HG02870 (cell line): Measurements from ENCODE around the gene EFNA2.

Source experiments
- ATAC-seq: cut with Tn5 transposase; IDR thresholded peaks from one replicate; pipeline ENCODE4 v1.9.1; 2021; ENCODE audit warnings: mild to moderate bottlenecking, moderate library complexity; ENCODE audit not compliant: unreplicated experiment

Gene EFNA2

DNA sequence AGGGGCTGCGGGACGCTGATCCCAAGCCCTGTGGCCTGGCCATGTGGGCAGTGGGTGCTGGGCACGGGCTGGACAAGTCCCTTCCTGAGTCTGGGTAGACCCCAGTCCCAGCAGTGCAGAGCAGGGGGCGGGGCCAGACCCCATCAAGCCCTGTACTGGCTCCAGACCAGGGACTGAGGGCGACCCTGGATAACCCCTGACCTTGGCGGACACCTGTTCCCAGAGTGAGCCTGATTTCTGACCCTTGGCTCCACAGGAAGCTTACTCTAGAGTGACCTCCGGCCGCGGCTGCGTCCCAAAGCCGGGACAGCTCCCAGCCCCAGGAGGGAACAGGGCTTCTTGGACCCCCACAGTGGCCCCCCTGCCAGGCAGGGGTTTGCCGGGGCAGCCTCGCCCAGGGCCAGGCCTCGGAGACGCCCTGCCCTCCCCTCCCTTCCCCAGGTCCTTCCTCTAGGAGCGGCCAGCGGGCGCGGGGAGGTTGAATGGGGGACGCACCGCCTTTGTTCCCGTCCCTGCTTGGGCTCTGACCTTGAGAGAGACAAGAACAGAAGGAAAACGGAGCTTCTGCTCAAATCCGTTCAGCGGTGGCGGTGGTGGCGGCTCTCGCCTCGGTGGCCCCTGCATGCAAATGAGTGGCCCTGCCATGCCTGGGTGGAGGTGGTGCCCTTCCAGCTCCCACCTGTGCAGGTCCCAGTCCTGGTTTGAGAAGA lies 2.3 kb upstream of the EFNA2 start:
- no peak for ATAC-seq

DNA sequence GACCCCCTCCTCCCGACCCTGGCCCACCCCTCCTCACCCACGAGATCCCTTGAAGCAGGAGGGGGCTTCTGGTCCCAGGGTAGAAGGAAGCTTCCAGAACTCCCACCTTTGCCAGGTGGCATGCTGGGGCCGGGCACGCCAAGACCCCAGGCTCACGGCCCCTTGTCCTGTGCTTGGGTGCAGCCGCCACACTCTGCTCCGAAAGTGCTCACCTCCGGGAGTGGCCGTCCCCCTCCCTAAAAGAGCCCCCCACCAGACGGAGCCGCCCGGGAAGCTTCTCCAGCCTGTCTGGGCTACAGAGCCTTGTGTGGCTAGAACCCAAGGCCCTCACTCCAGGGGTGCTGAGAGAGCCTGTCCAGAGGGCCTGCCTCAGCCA lies 1.8 kb upstream of the EFNA2 start:
- ATAC-seq: no peak

DNA sequence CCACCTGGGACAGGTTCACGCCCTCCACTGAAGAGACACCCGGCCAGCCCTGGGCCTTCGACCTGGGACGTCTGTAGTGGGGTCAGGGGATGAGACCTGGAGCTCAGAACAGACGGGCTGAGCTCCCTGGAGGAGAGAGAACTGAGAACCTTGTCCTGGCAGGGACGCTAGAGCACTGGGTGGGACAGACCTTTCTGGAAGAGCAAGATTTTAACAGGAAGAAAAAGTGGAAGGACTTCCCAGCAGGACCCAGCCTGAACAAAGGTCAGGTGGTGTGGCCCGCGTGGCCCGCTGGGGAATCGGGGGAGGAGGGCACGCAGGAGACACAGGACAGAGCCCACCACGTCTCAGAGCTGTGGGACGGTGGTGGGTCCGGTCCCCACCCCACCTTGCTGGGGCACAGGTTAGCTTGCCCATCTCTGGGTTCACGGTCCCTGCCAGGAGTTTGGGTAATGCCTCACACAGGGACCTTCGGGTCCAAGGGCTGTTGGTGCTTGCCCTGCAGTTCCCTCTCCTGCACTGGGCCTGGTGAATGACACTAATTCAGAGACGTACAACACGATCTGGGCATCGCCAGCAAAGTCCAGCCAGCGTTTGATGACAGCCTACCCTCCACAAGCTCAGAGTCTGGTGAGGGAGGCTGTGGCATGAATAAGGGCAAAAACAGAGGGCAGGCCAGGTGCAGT lies 1.2 kb upstream of the EFNA2 start:
- ATAC-seq: no peak

DNA sequence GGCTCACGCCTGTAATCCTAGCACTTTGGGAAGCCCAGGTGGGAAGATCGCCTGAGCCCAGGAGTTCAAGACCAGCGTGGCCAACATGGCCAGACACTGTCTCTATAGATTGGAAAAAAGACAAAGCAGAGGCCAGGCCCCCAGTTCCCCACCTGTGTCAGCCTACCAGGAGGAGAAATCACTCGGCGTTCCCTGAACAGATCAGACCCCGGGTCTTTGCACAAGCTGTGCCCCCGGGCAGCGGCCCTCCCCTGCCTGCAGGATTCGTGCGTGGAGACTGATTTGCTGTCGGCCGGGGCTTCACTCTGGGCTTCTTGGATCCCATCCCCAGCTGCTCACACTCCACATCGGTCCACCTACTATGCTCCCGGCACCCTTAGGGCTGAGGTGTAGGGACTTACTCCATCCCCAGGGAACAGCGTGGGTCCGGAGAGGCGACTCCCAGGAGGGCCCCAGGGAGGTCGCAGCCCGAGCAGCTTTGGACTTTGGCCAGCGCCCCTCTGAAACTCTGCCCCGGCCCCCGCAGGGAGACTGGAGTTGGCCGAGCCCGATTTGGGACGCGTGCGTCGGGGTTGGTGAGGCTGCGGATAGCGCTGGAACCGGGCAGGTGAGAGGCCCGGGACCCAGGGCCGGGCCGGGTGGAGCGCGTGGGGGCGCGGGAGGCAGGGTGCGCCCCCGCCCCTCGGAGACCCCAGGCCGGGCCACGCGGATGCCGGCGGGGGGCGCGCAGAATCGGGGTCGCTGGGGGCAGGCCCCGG lies 515 bp upstream of the EFNA2 start:
- no peak for ATAC-seq

DNA sequence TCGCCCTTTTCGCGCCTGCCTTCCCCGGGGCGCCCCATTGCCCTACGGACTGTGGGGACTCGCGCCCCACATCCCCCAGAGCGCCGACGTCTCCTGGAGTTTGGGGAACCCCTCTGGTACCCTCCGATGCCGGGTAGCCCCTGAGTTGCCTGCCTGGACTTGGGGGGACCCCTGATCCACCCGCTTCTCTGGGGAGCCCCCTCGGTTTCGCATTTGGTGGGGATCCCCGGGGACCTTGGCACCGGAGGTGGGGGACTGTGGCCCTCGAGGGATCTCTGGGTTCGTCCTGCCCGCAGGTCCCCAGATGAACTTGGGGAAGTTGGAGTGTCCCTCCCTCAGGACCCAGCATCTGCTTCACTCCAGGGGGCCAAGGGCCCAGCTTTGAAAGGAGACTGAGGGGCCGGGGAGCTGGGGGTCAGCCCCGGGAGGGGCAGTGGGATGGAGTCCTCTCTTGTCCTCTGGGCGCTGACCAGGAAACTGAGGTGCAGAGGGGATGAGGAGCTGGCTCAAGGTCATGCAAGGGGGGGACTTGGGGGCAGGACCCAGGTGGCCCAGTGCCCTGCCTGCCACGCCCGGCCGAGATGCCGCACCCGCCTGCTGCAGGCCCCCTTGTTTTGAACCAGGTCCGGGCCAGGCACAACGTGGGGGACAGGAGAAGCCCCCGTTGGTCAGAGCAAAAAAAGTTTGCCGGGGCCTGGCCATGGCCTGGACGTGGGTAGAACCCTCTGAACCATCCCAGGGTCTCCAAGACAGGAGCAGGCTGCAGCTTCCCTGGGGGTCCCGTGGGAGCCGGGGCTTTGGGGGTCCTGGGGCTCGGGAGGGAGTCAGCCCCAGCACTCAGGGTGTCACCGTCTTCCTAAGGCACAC lies 1.0 kb downstream of the EFNA2 start:
- no peak for ATAC-seq

DNA sequence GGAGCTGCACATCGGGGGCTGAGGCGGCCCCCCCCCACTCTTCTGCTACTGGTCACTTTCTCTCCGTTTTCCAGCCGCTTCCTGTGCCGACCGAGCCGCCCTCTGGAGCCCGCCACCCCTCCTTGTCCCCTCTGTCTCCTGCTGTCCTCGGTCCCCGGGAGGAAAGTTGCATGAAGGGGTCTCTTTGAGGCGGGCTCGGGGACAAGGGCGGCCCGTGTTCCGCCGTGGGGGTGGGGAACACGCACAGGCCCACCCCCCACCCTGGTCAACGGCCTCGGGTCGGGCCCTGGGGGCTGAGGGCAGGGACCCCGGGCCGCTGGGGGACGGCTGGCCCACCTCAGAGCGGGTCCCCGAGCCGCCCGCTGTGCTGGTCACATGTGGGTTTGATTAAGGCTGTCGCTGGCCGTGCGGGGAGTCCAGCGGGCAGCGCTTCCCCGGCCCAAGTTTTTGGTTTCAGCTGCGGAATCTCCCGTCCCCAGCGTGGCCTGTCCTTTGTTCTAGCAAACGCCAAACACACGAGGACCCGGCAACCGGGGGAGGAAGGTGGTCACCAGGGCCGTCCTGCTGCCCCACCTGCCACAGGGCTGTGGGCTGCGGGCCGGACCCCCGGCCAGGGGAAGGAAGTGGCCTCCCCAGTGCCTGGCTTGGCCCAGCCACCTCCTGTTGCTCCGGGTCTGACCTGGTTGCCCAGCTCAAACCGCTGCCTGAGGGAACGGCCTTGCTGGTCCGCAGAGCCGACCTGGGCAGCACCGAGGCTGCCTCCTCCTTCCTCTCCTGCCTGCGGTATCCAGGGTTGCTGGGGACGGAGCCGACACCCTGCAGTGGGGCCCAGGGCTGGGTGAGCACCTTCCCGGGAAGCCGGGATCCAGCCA lies 1.9 kb downstream of the EFNA2 start:
- ATAC-seq: no peak

DNA sequence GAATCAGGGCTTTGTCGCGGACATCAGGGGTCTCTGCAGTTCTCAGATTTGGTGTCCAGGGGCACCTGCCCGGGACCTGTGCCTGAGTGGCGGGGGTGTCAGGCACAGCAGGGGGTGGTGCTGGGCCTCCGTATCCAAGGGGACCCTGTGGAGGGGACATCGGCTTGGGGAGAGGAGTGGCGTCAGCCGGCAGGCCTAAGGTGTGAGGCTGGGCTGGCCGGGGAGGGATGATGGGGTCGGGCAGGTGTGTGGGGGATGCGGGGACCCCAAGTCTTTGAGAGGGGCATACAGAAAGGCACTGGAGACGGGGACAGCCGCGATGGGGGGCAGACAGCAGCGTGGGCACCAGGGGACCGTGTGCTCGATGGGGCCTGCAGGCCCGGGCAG lies 2.5 kb downstream of the EFNA2 start:
- ATAC-seq: no peak

DNA sequence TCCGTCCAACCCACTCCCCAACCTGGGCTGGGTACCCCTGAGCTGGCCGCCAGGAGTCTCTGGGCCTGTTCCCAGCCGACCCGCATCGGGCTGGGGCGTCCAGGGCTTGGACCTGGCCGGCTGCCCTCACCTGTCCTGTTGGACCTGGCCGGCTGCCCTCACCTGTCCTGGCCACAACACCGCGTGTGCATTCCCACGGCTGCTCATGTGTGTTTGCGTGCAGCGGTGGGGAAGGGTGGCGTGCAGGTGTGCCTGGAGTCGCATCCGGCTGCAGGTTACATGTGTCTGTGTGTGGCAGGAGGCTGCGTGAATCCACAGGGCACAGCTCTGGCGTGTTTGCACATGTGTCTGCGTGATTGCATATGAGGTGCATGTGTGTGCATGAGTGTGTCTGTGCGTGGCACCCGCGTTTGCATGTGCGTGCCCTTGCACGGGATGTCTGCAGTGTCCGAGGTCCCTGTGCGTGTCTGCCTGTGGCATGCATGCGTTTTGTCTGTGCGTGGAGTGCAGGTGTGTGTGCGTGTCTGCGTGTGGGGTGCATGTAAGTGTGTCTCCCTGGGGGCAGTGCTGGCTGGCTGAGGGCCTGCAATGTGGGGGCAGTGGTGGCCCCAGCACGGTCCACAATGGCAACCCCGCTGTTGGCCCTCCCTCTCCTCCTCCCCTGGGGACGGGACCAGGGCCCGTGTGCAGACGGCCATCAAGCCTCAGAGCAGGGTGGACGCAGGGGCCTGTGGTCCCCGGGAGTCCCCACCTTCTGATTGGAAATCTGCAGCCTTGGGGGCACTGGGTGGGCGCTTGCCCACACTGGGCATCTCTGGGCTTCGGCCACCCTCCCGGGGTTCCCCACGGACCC lies 3.4 kb downstream of the EFNA2 start:
- ATAC-seq: no peak

DNA sequence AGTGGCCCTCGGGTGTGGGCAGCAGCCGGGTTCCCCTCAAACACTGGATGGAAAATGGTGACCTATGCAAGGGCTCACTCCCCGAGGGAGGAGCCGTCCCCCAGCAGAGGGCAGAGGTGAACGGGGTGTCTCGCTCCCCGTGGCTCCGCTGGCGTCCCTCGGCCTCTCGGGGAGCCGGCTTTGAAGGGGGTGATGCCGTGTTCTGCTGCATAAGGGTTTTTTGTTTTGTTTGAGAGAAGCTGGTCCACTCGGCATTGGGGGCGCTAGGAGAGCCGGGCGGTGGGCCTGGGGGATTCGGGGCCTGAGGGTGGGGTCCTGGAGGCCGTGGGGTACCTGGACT lies 4.0 kb downstream of the EFNA2 start:
- no peak for ATAC-seq

DNA sequence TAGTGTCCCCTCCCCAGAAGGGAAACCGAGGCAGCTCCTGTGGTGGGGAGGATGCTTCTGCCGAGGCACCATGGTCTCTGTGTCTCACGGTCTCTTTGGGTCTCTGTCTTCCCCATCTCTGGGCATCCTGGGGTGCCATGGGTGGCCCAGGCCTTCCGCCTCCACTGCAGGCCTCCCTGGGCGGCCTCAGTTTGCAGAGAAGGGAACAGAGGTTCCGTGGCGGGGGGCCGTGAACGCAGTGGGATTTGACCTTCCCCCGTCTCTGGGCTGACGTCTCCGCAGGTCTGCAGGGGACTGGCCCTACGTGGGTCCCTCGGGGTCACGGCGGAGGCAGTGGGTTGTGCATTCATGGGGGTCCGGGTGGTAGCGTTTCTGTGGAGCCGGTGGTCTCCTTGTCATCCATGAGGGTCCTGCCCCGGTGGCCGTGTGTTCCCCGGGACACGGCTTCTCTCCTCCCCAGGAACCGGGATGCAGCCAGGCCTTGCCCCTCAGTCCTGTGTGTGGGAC lies 4.6 kb downstream of the EFNA2 start:
- ATAC-seq: no peak

DNA sequence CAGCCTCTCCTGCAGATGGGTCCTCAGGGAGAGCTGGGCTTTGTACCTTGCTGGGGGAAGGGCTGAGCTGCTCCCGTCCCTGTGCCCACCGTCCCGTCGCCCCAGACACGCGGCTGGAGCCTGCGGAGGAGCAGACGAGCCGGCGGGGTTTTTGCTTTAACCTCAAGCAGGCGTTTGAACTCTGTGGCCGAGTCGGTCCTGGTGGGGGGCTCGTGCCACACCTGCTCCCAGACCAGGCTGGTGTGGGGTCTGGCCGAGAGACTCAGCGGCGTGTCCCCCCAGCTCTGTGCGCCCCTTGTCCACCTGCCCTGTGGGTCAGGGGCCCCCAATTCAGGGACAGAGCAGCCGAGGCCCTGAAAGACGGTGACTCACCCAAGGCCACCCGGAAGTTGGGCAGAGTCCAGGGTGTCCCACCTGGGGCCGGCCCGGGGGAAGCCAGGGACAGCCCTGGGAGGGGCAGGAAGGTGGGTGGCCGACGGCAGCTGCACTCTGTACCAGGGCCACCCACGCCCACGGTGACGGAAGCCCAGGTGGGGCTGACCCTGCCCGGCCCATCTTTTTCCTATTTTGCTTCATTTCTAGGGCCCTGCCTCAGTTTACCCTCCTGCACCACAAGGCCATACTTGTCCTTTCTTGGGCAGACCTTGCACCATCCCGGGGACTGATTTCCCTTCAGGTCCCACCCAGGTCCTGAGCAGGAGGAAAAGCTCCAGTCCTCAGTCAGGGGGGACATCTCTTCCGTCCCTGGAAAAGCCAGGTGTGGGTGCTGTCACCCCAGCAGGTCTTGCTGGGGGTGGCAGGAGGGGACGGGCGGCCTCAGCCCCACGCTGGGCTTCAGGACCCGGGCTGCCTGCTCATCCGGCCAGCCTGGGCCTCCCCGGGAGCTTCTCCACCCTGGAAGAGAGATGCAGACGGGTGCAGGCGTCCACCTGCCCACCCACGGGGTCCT lies 5.3 kb downstream of the EFNA2 start:
- ATAC-seq: no peak

DNA sequence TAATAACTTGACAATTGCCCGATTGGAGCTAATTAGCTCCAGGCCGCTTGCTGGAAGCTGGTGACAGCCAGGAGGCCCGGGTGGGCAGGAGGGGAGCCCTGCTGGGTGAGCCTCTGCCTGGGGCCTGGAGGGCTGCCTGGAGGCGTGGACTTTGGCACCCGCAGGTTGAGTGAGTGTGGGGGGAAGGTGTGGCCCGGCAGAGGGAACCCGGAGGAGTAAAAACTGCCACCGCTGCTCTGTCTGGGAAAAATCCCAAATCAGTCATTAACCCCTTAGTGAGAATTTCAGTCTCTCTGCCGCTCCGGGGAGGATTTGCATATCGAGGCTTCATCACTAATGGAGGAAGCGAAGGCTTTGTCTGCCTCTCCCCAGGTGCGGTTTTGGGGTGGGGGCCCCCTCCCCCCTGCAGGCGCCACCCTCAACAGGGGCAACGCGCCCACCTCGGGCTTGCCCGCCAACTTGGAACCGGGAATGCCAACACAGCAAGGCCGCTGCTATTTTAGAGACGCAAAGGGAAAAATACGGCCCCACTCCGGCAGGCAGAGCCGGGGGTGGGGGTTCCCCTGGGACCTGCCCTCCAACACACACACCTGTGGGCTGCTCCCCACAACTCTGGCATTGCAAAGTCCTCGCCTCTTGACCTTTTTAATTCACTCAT lies 6.2 kb downstream of the EFNA2 start:
- no peak for ATAC-seq

DNA sequence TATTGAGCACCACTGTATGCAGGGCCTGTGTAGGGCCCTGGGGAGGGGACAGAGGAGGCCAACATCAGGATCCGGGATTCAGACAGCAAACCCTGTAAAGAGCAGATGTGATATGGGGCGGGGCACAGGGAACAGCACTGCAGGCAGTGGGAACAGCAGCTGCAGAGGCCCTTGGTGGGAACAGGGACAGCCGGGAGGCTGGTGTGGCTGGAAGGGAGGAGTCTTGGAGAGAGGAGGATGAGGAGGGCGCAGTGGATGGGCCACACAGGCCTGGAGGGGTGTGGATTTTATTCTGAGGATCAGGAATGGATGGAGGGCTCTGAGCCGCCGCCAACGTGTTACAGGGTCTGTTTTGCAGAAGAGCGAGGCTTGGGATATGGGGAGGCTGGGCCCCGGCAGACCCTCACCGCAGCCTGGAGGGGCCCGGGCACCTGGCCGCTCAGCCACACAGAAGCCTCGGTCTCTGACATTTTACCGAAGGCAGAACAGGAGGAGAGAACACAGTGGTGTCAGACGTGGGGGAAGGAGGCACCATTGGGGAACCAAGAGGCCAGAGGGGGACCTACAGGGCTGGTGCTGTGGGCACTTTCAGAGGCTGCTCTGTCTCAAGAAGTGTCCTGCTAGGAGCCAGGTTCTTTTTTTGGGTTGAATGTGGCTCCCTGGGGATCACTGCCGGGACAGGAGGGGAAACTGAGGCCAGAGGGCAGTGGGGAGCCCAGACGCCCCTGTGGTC lies 6.9 kb downstream of the EFNA2 start:
- no peak for ATAC-seq

DNA sequence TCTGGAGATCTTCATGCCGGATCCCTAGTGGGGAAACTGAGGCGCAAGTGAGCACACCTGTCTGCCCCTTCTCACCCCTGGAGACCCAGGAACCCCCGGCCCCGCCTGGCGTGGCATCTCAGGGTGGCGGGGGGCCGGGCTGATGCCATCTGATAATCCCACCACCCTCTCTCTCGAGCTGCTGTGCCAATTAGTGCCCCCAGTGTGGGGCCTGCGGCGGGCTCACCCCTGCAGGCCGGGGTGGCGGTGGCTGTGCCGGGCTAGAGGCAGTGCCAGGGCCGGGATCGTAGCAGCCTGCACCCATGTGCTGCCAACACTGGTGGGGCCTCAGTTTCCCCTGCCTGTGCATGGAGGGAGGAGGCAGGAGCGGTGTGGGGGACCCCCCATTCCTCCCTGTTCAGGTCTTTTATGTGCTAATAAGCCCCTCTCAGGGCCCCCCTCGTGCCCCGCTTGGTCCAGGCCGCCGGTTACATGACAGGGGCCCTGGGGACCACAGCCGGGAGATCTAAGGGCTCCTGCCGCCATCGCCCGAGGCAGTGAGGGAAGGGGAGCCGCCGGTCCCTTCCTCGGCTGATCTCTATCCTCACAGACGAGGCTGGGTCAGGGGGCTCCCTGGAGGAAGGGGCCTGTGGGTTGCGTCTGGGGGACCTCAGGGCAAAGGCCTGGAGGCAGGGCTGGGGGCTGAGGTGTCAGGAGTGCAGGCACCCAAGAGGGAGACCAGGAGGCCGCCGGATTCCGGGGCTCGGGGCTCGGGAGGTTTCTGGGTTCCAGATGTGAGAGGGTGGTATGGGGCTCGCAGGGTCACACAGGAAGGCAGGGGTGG lies 8.3 kb downstream of the EFNA2 start:
- no peak for ATAC-seq

DNA sequence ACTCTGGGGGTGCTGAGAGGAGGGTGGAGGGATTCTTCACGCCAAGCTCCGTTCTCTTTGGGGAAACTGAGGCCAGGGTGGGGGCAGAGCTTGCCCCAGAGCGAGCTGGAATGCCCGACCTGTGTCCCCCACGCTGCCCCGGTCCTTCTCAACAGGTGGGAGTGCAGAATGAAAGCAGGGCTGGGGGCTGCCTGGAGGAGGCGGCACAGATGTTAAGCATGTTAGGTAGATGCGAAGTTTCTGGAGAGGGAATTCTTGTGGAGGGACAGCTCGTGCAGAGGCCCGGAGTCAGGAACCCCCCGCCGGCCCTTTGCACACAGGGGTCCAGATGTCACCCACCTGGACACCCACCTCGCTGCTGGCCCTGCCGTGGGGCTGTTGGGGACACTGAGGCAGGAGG lies 9.0 kb downstream of the EFNA2 start:
- no peak for ATAC-seq
